Stomach (tissue), 4 donors: Measurements from ENCODE around the gene SIRT3.
"Not testable (repeated sequence)": the region's sequence is repeated elsewhere in the genome, so short reads cannot be mapped to it uniquely, and the experiment has no call there.

ENCODE experiments used
- CTCF ChIP-seq, 7 experiments: fragments of 450-650 bp in 4 of 7; fragments of 200-600 bp in 3 of 7; sonication (generic) in 3 of 7; IDR thresholded peaks; one replicate each; pipeline ENCODE4 v1.5.1; 2016 to 2019; ENCODE audit warnings: antibody characterized with exemption in 7 of 7, control low read depth in 2 of 7, mild to moderate bottlenecking in 1 of 7
- POLR2A ChIP-seq, 4 donors: fragments of 450-650 bp; IDR thresholded peaks; one replicate each; pipeline ENCODE4 v1.6.1; 2016; ENCODE audit warnings: antibody characterized with exemption in 4 of 4, control low read depth in 2 of 4, mild to moderate bottlenecking in 1 of 4, moderate library complexity in 1 of 4
- POLR2AphosphoS5 ChIP-seq, 3 donors: sonication (generic); formaldehyde crosslinking; IDR thresholded peaks; one replicate each; pipeline ENCODE4 v1.6.1; 2016; ENCODE audit warnings: antibody characterized with exemption in 3 of 3

DNA sequence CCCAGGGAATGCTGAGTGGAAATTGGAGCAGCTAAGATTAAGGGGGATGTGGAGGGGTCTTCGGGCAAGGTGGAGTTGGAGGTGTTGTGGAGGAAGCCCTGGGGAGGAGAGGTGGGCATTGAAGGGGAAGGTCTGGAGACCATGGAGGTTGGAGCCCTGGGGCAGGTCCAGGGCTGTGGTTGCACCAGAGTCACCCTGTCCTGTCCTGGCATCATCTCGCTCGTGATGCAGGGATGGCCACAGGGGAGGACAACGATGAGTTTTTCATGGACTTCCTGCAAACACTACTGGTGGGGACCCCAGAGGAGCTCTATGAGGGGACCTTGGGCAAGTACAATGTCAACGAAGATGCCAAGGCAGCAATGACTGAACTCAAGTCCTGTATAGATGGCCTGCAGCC is 42.7 kb downstream of the SIRT3 start:
- not testable (repeated sequence) for TF ChIP-seq CTCF, POLR2AphosphoS5, POLR2A (IDR thresholded peaks at IDR 0.05)
